Measurements from ENCODE around the gene CACNA1S.

CACNA1S gene

GRCh38 chr1:201113451-201114244, 1.4 kb upstream of the CACNA1S start:
- H3K4me3 ChIP-seq (ENCODE audit: low read length): peak overlapping the region; percentile 87
- H3K27me3 ChIP-seq (replicated peaks; ENCODE audit: control insufficient read depth, insufficient read depth, low read length): peaks cover 33% of the 10 kb centered on the region

GRCh38 chr1:201112926-201113325, 700 bp upstream of the CACNA1S start:
- H3K9me3 ChIP-seq (ENCODE audit: control insufficient read depth, low read length): no peaks in the 10 kb centered on the region
- no peak overlapping the region for H3K9ac ChIP-seq (ENCODE audit: low read length)
- no peaks in the 10 kb centered on the region for H3K4me1 ChIP-seq (ENCODE audit: control insufficient read depth, insufficient read depth, low read length)
- no peaks in the 10 kb centered on the region for H3K36me3 ChIP-seq (ENCODE audit: control insufficient read depth, insufficient read depth, low read length, severe bottlenecking)
- DNase-seq (ENCODE audit: low read depth): no peak
- H3K27me3 ChIP-seq (replicated peaks; ENCODE audit: control insufficient read depth, insufficient read depth, low read length): peaks cover 36% of the 10 kb centered on the region
- no peak overlapping the region for H3K4me3 ChIP-seq (ENCODE audit: low read length)

More at GRCh38 chr1:201113451-201114244, 1.4 kb upstream of the CACNA1S start:
- DNase-seq (ENCODE audit: low read depth): no peak
- H3K36me3 ChIP-seq (ENCODE audit: control insufficient read depth, insufficient read depth, low read length, severe bottlenecking): no peaks in the 10 kb centered on the region
- H3K4me1 ChIP-seq (ENCODE audit: control insufficient read depth, insufficient read depth, low read length): no peaks in the 10 kb centered on the region
- no peak overlapping the region for H3K9ac ChIP-seq (ENCODE audit: low read length)
- no peaks in the 10 kb centered on the region for H3K9me3 ChIP-seq (ENCODE audit: control insufficient read depth, low read length)

GRCh38 chr1:201111672-201112071, 554 bp downstream of the CACNA1S start:
- Histone ChIP-seq H3K4me1 (ENCODE audit: control insufficient read depth, insufficient read depth, low read length) (no peaks in the 10 kb centered on the region), H3K36me3 (ENCODE audit: control insufficient read depth, insufficient read depth, low read length, severe bottlenecking) (no peaks in the 10 kb centered on the region), H3K9me3 (ENCODE audit: control insufficient read depth, low read length) (no peaks in the 10 kb centered on the region), H3K27me3 (replicated peaks; ENCODE audit: control insufficient read depth, insufficient read depth, low read length) (peaks cover 43% of the 10 kb centered on the region), H3K4me3 (ENCODE audit: low read length) (no peak overlapping the region), H3K9ac (ENCODE audit: low read length) (no peak overlapping the region)
- DNase-seq (ENCODE audit: low read depth): no peak

- H3K4me1 ChIP-seq (ENCODE audit: control insufficient read depth, insufficient read depth, low read length): no peaks in the 10 kb centered on the region
- no peaks in the 10 kb centered on the region for H3K9me3 ChIP-seq (ENCODE audit: control insufficient read depth, low read length)
- no peak for DNase-seq (ENCODE audit: low read depth)
- peaks cover 47% of the 10 kb centered on the region for H3K27me3 ChIP-seq (replicated peaks; ENCODE audit: control insufficient read depth, insufficient read depth, low read length)
- no peak overlapping the region for H3K9ac ChIP-seq (ENCODE audit: low read length)
- H3K4me3 ChIP-seq (ENCODE audit: low read length): no peak overlapping the region
- H3K36me3 ChIP-seq (ENCODE audit: control insufficient read depth, insufficient read depth, low read length, severe bottlenecking): no peaks in the 10 kb centered on the region
These were observed 1.1 kb downstream of the CACNA1S start for GRCh38 chr1:201111156-201111555.

- H3K9ac ChIP-seq (ENCODE audit: low read length): no peak overlapping the region
- peaks cover 49% of the 10 kb centered on the region for H3K27me3 ChIP-seq (replicated peaks; ENCODE audit: control insufficient read depth, insufficient read depth, low read length)
- no peaks in the 10 kb centered on the region for H3K36me3 ChIP-seq (ENCODE audit: control insufficient read depth, insufficient read depth, low read length, severe bottlenecking)
- no peaks in the 10 kb centered on the region for H3K9me3 ChIP-seq (ENCODE audit: control insufficient read depth, low read length)
- no peak for DNase-seq (ENCODE audit: low read depth)
- H3K4me1 ChIP-seq (ENCODE audit: control insufficient read depth, insufficient read depth, low read length): no peaks in the 10 kb centered on the region
- no peak overlapping the region for H3K4me3 ChIP-seq (ENCODE audit: low read length)
These were observed 1.6 kb downstream of the CACNA1S start for GRCh38 chr1:201110616-201111015.

GRCh38 chr1:201110138-201110537, 2.1 kb downstream of the CACNA1S start:
- no peaks in the 10 kb centered on the region for H3K36me3 ChIP-seq (ENCODE audit: control insufficient read depth, insufficient read depth, low read length, severe bottlenecking)
- peaks cover 53% of the 10 kb centered on the region for H3K27me3 ChIP-seq (replicated peaks; ENCODE audit: control insufficient read depth, insufficient read depth, low read length)

GRCh38 chr1:201109651-201110050, 2.6 kb downstream of the CACNA1S start:
- no peak for DNase-seq (ENCODE audit: low read depth)
- no peaks in the 10 kb centered on the region for H3K36me3 ChIP-seq (ENCODE audit: control insufficient read depth, insufficient read depth, low read length, severe bottlenecking)
- no peak overlapping the region for H3K9ac ChIP-seq (ENCODE audit: low read length)
- no peak overlapping the region for H3K4me3 ChIP-seq (ENCODE audit: low read length)
- no peaks in the 10 kb centered on the region for H3K4me1 ChIP-seq (ENCODE audit: control insufficient read depth, insufficient read depth, low read length)
- H3K27me3 ChIP-seq (replicated peaks; ENCODE audit: control insufficient read depth, insufficient read depth, low read length): peaks cover 57% of the 10 kb centered on the region
- no peaks in the 10 kb centered on the region for H3K9me3 ChIP-seq (ENCODE audit: control insufficient read depth, low read length)

More at GRCh38 chr1:201110138-201110537, 2.1 kb downstream of the CACNA1S start:
- no peak overlapping the region for H3K4me3 ChIP-seq (ENCODE audit: low read length)
- no peaks in the 10 kb centered on the region for H3K9me3 ChIP-seq (ENCODE audit: control insufficient read depth, low read length)
- H3K4me1 ChIP-seq (ENCODE audit: control insufficient read depth, insufficient read depth, low read length): no peaks in the 10 kb centered on the region
- DNase-seq (ENCODE audit: low read depth): no peak
- H3K9ac ChIP-seq (ENCODE audit: low read length): no peak overlapping the region

- H3K9ac ChIP-seq (ENCODE audit: low read length): no peak overlapping the region
- peaks cover 57% of the 10 kb centered on the region for H3K27me3 ChIP-seq (replicated peaks; ENCODE audit: control insufficient read depth, insufficient read depth, low read length)
- H3K9me3 ChIP-seq (ENCODE audit: control insufficient read depth, low read length): no peaks in the 10 kb centered on the region
- no peak overlapping the region for H3K4me3 ChIP-seq (ENCODE audit: low read length)
- no peak for DNase-seq (ENCODE audit: low read depth)
- no peaks in the 10 kb centered on the region for H3K4me1 ChIP-seq (ENCODE audit: control insufficient read depth, insufficient read depth, low read length)
- no peaks in the 10 kb centered on the region for H3K36me3 ChIP-seq (ENCODE audit: control insufficient read depth, insufficient read depth, low read length, severe bottlenecking)
These were observed 3.6 kb downstream of the CACNA1S start for GRCh38 chr1:201108614-201109013.

GRCh38 chr1:201105688-201106087, 6.5 kb downstream of the CACNA1S start:
- Histone ChIP-seq H3K9ac (ENCODE audit: low read length) (no peak overlapping the region), H3K36me3 (ENCODE audit: control insufficient read depth, insufficient read depth, low read length, severe bottlenecking) (no peaks in the 10 kb centered on the region)
- DNase-seq (ENCODE audit: low read depth): no peak

GRCh38 chr1:201104141-201104540, 8.1 kb downstream of the CACNA1S start:
- H3K9ac ChIP-seq (ENCODE audit: low read length): no peak overlapping the region
- DNase-seq (ENCODE audit: low read depth): no peak

More at GRCh38 chr1:201105688-201106087, 6.5 kb downstream of the CACNA1S start:
- no peaks in the 10 kb centered on the region for H3K9me3 ChIP-seq (ENCODE audit: control insufficient read depth, low read length)
- no peak overlapping the region for H3K4me3 ChIP-seq (ENCODE audit: low read length)
- no peaks in the 10 kb centered on the region for H3K4me1 ChIP-seq (ENCODE audit: control insufficient read depth, insufficient read depth, low read length)
- peaks cover 48% of the 10 kb centered on the region for H3K27me3 ChIP-seq (replicated peaks; ENCODE audit: control insufficient read depth, insufficient read depth, low read length)

GRCh38 chr1:201103666-201104065, 8.6 kb downstream of the CACNA1S start:
- no peak for DNase-seq (ENCODE audit: low read depth)
- Histone ChIP-seq H3K4me3 (ENCODE audit: low read length) (no peak overlapping the region), H3K27me3 (replicated peaks; ENCODE audit: control insufficient read depth, insufficient read depth, low read length) (peaks cover 58% of the 10 kb centered on the region), H3K36me3 (ENCODE audit: control insufficient read depth, insufficient read depth, low read length, severe bottlenecking) (no peaks in the 10 kb centered on the region), H3K4me1 (ENCODE audit: control insufficient read depth, insufficient read depth, low read length) (no peaks in the 10 kb centered on the region), H3K9me3 (ENCODE audit: control insufficient read depth, low read length) (no peaks in the 10 kb centered on the region), H3K9ac (ENCODE audit: low read length) (no peak overlapping the region)

More at GRCh38 chr1:201104141-201104540, 8.1 kb downstream of the CACNA1S start:
- H3K9me3 ChIP-seq (ENCODE audit: control insufficient read depth, low read length): no peaks in the 10 kb centered on the region
- H3K36me3 ChIP-seq (ENCODE audit: control insufficient read depth, insufficient read depth, low read length, severe bottlenecking): no peaks in the 10 kb centered on the region
- H3K4me3 ChIP-seq (ENCODE audit: low read length): no peak overlapping the region
- peaks cover 55% of the 10 kb centered on the region for H3K27me3 ChIP-seq (replicated peaks; ENCODE audit: control insufficient read depth, insufficient read depth, low read length)
- no peaks in the 10 kb centered on the region for H3K4me1 ChIP-seq (ENCODE audit: control insufficient read depth, insufficient read depth, low read length)
